NCI-H524 treated with DMSO at 0.1 percent for 48 hours (cell line): ENCODE measurements around the gene CMTM8.

Experiments
- DNase-seq: peaks from one replicate; lab custom pipeline; 2025; lab: John Stamatoyannopoulos, UW

The CMTM8 gene

GRCh38 chr3:32229565-32229964, 8.9 kb upstream of the CMTM8 start:
- DNase-seq = no peak

GRCh38 chr3:32236377-32236776, 2.1 kb upstream of the CMTM8 start:
- DNase-seq = no peak

GRCh38 chr3:32237670-32238452, 619 bp upstream of the CMTM8 start:
- DNase-seq = no peak

GRCh38 chr3:32239307-32240158, 1.1 kb downstream of the CMTM8 start:
- DNase-seq = peak; percentile 29

- DNase-seq = no peak
These were observed 1.7 kb downstream of the CMTM8 start for GRCh38 chr3:32240159-32240545.

- DNase-seq = no peak
These were observed 2.6 kb downstream of the CMTM8 start for GRCh38 chr3:32241100-32241499.

- DNase-seq = no peak
These were observed 5.0 kb downstream of the CMTM8 start for GRCh38 chr3:32243519-32243918.

GRCh38 chr3:32245200-32245599, 6.7 kb downstream of the CMTM8 start:
- DNase-seq = no peak

- no peak for DNase-seq
These were observed 7.7 kb downstream of the CMTM8 start for GRCh38 chr3:32246079-32246675.

GRCh38 chr3:32249184-32249782, 10.8 kb downstream of the CMTM8 start:
- no peak for DNase-seq

- DNase-seq = no peak
These were observed 15.8 kb downstream of the CMTM8 start for GRCh38 chr3:32254268-32254667.

- DNase-seq = no peak
These were observed 16.9 kb downstream of the CMTM8 start for GRCh38 chr3:32255345-32255744.

GRCh38 chr3:32256206-32256605, 17.7 kb downstream of the CMTM8 start:
- DNase-seq = no peak

GRCh38 chr3:32257042-32257441, 18.6 kb downstream of the CMTM8 start:
- DNase-seq = no peak

- no peak for DNase-seq
These were observed 19.4 kb downstream of the CMTM8 start for GRCh38 chr3:32257641-32258438.

- no peak for DNase-seq
These were observed 20.4 kb downstream of the CMTM8 start for GRCh38 chr3:32258869-32259268.

- DNase-seq = no peak
These were observed 23.1 kb downstream of the CMTM8 start for GRCh38 chr3:32261545-32261944.

- DNase-seq = no peak
These were observed 23.7 kb downstream of the CMTM8 start for GRCh38 chr3:32262201-32262600.

- no peak for DNase-seq
These were observed 35.8 kb downstream of the CMTM8 start for GRCh38 chr3:32274306-32274705.

- no peak for DNase-seq
These were observed 37.0 kb downstream of the CMTM8 start for GRCh38 chr3:32275506-32275905.

GRCh38 chr3:32276279-32276841, 37.9 kb downstream of the CMTM8 start:
- no peak for DNase-seq
